H1 (cell line): ENCODE data around the gene EMD. TPM values are rescaled to one million over a fixed set of nuclear protein-coding genes. Genes with fewer than 3 reads are reported as not detected.
A peak's percentile ranks its signal among the peaks of the same experiment; 100 is the strongest.

Source experiments
- CTCF ChIA-PET: fragments of 300-600 bp; sonication (Branson Sonifier 250); formaldehyde crosslinking; loops from one replicate; lab custom pipeline; 2021; ENCODE audit not compliant: partially characterized antibody; lab: Charles Lee
- POLR2A ChIA-PET: fragments of 300-600 bp; sonication (Branson Sonifier 250); formaldehyde crosslinking; loops from one replicate; lab custom pipeline; 2021; ENCODE audit warnings: inconsistent platforms; ENCODE audit not compliant: partially characterized antibody; lab: Charles Lee
- DNase-seq, 2 experiments: peaks; one replicate each; pipeline versions ENCODE4 v3.0.0 to v3.0.0-alpha.2; 2010 to 2022; ENCODE audit warnings: low spot score in 2 of 2, low read depth in 1 of 2, mixed read lengths in 1 of 2
- FAIRE-seq: peaks from 2 replicates; lab custom pipeline; 2011; peaks lifted over from hg19 to GRCh38; lab: Jason Lieb, UNC
- H2AFZ ChIP-seq: 2 replicates; pipeline ENCODE4 v1.8.1; 2012; ENCODE audit warnings: low read length, inconsistent platforms
- H2AK5ac ChIP-seq: 2 replicates; pipeline ENCODE4 v1.6.1; 2013; ENCODE audit warnings: low read depth, low read length
- H2BK120ac ChIP-seq: replicated peaks from 2 replicates; pipeline ENCODE3; 2013; ENCODE audit warnings: low read depth, low read length, inconsistent platforms
- H2BK12ac ChIP-seq: 2 replicates; pipeline ENCODE4 v1.6.1; 2013; ENCODE audit warnings: low read depth, low read length
- H2BK15ac ChIP-seq: 2 replicates; pipeline ENCODE4 v1.6.1; 2013; ENCODE audit warnings: low read length
- H2BK20ac ChIP-seq: 2 replicates; pipeline ENCODE4 v1.6.1; 2013; ENCODE audit warnings: low read length
- H2BK5ac ChIP-seq: 2 replicates; pipeline ENCODE4 v1.6.1; 2013; ENCODE audit warnings: low read depth, low read length
- H3K14ac ChIP-seq: 2 replicates; pipeline ENCODE4 v1.6.1; 2013; ENCODE audit warnings: inconsistent platforms; ENCODE audit not compliant: insufficient read length
- H3K18ac ChIP-seq: 2 replicates; pipeline ENCODE4 v1.6.1; 2013; ENCODE audit warnings: low read length; ENCODE audit errors: extremely low read depth
- H3K23ac ChIP-seq: 2 replicates; pipeline ENCODE4 v1.6.1; 2013; ENCODE audit warnings: inconsistent platforms; ENCODE audit not compliant: insufficient read length
- H3K23me2 ChIP-seq: 2 replicates; pipeline ENCODE4 v1.6.1; 2013; ENCODE audit warnings: low read depth, low read length
- H3K27ac ChIP-seq: 2 replicates; pipeline ENCODE4 v1.6.1; 2011; ENCODE audit warnings: low read depth, low read length, inconsistent platforms
- H3K27me3 ChIP-seq, 4 experiments: replicated peaks in 1 of 4; 1 replicate in 1 of 4; 2 replicates in 3 of 4; pipeline versions ENCODE4 v1.6.1 to v1.8.1; 2011 to 2013; ENCODE audit warnings: low read length in 3 of 4, mild to moderate bottlenecking in 3 of 4, inconsistent platforms in 2 of 4, mixed read lengths in 2 of 4, moderate library complexity in 1 of 4; ENCODE audit not compliant: control insufficient read depth in 3 of 4, insufficient read depth in 3 of 4; ENCODE audit errors: extremely low read depth in 1 of 4
- H3K36me3 ChIP-seq, 4 experiments: 2 replicates each; pipeline versions ENCODE4 v1.6.1 to v1.8.1; 2011 to 2013; ENCODE audit warnings: mild to moderate bottlenecking in 4 of 4, low read length in 3 of 4, moderate library complexity in 2 of 4, control low read depth in 1 of 4, inconsistent platforms in 1 of 4; ENCODE audit not compliant: insufficient read depth in 4 of 4, control insufficient read depth in 2 of 4
- H3K4ac ChIP-seq: replicated peaks from 2 replicates; pipeline ENCODE3; 2013; ENCODE audit warnings: low read length, low read depth, mixed read lengths, inconsistent platforms; ENCODE audit not compliant: insufficient read length
- H3K4me1 ChIP-seq, 4 experiments: replicated peaks in 1 of 4; 1 replicate in 1 of 4; 2 replicates in 3 of 4; pipeline versions ENCODE4 v1.6.1 to v1.8.1; 2011 to 2013; ENCODE audit warnings: low read length in 3 of 4, inconsistent platforms in 2 of 4, mixed read lengths in 1 of 4; ENCODE audit not compliant: insufficient read depth in 4 of 4, control insufficient read depth in 3 of 4
- H3K4me2 ChIP-seq, 2 experiments: 2 replicates each; pipeline versions ENCODE4 v1.6.1 to v1.8.1; 2011 to 2013; ENCODE audit warnings: low read depth in 2 of 2, low read length in 2 of 2, control low read depth in 1 of 2, inconsistent platforms in 1 of 2, mild to moderate bottlenecking in 1 of 2; ENCODE audit not compliant: insufficient read depth in 1 of 2
- H3K4me3 ChIP-seq, 4 experiments: fragments of 200-600, 300-600 bp in 1 of 4; sonication (generic), shearing (Covaris generic), sonication (Bioruptor Twin) in 1 of 4; 2 replicates each; pipeline versions ENCODE4 v1.5.1 to v1.8.1; 2011 to 2016; ENCODE audit warnings: low read length in 4 of 4, low read depth in 3 of 4, control low read depth in 2 of 4, inconsistent platforms in 2 of 4, mild to moderate bottlenecking in 2 of 4, mixed read lengths in 1 of 4, moderate library complexity in 1 of 4; ENCODE audit not compliant: insufficient read depth in 2 of 4; ENCODE audit errors: extremely low read depth in 1 of 4
- H3K56ac ChIP-seq: replicated peaks from 2 replicates; pipeline ENCODE3; 2013; ENCODE audit warnings: low read depth, mild to moderate bottlenecking, mixed read lengths, low read length, inconsistent platforms; ENCODE audit not compliant: insufficient read length
- H3K79me1 ChIP-seq: 2 replicates; pipeline ENCODE4 v1.6.1; 2013; ENCODE audit warnings: low read depth, low read length, control low read depth
- H3K79me2 ChIP-seq, 2 experiments: 2 replicates each; pipeline versions ENCODE4 v1.6.1 to v1.8.1; 2012 to 2013; ENCODE audit warnings: low read length in 2 of 2, mild to moderate bottlenecking in 2 of 2, inconsistent platforms in 1 of 2; ENCODE audit not compliant: insufficient read depth in 2 of 2, control insufficient read depth in 1 of 2
- H3K9ac ChIP-seq, 4 experiments: replicated peaks in 1 of 4; 1 replicate in 1 of 4; 2 replicates in 3 of 4; pipeline versions ENCODE4 v1.6.1 to v1.8.1; 2011 to 2013; ENCODE audit warnings: low read depth in 3 of 4, low read length in 3 of 4, control low read depth in 2 of 4, mild to moderate bottlenecking in 2 of 4, moderate library complexity in 2 of 4, inconsistent platforms in 1 of 4; ENCODE audit errors: extremely low read depth in 1 of 4
- H3K9me3 ChIP-seq, 2 experiments: 2 replicates each; pipeline versions ENCODE4 v1.6.1 to v1.8.1; 2012 to 2013; ENCODE audit warnings: mild to moderate bottlenecking in 2 of 2, moderate library complexity in 2 of 2, control low read depth in 1 of 2, inconsistent platforms in 1 of 2, low read depth in 1 of 2, low read length in 1 of 2, mixed read lengths in 1 of 2; ENCODE audit not compliant: insufficient read depth in 2 of 2
- H4K20me1 ChIP-seq, 2 experiments: replicated peaks in 1 of 2; 2 replicates each; pipeline versions ENCODE3 to v1.8.1; 2011 to 2013; ENCODE audit warnings: inconsistent platforms in 2 of 2, low read length in 2 of 2, mild to moderate bottlenecking in 1 of 2; ENCODE audit not compliant: insufficient read depth in 2 of 2, control insufficient read depth in 1 of 2
- H4K5ac ChIP-seq: 2 replicates; pipeline ENCODE4 v1.6.1; 2013; ENCODE audit warnings: low read length, low read depth, mixed read lengths, inconsistent platforms; ENCODE audit not compliant: insufficient read length
- H4K8ac ChIP-seq: 2 replicates; pipeline ENCODE4 v1.8.0; 2013; ENCODE audit warnings: mild to moderate bottlenecking, moderate library complexity, low read length, inconsistent platforms; ENCODE audit not compliant: insufficient read depth; ENCODE audit errors: extremely low read depth
- H4K91ac ChIP-seq: replicated peaks from 2 replicates; pipeline ENCODE3; 2013; ENCODE audit warnings: low read length, mixed read lengths, inconsistent platforms; ENCODE audit not compliant: insufficient read length
- CHD2 ChIP-seq: IDR thresholded peaks from 2 replicates; pipeline ENCODE4 v1.6.1; 2012; ENCODE audit warnings: low read length, improper control_type of control experiment
- CTBP2 ChIP-seq: IDR thresholded peaks from 2 replicates; pipeline ENCODE4 v1.7.0; 2011; ENCODE audit warnings: borderline replicate concordance, mild to moderate bottlenecking, moderate library complexity, mixed read lengths, low read length; ENCODE audit not compliant: insufficient read depth, insufficient read length
- JUND ChIP-seq: IDR thresholded peaks from 2 replicates; pipeline ENCODE4 v1.6.1; 2011; ENCODE audit warnings: mild to moderate bottlenecking, improper control_type of control experiment, low read length
- KDM4A ChIP-seq: IDR thresholded peaks from one replicate; pipeline ENCODE4 v1.7.1; 2012; ENCODE audit warnings: low read depth, mild to moderate bottlenecking, moderate library complexity, low read length, inconsistent platforms; ENCODE audit not compliant: severe bottlenecking
- POLR2A ChIP-seq, 2 experiments: IDR thresholded peaks; 1 replicate in 1 of 2; 2 replicates in 1 of 2; pipeline ENCODE4 v1.6.1; 2011; ENCODE audit warnings: low read depth in 2 of 2, low read length in 2 of 2, mild to moderate bottlenecking in 2 of 2; ENCODE audit errors: control extremely low read depth in 1 of 2
- POLR2AphosphoS5 ChIP-seq: IDR thresholded peaks from 2 replicates; pipeline ENCODE4 v1.6.1; 2011; ENCODE audit warnings: low read depth, low read length
- SUZ12 ChIP-seq: fragments of 200-600 bp; sonication (generic); IDR thresholded peaks from 2 replicates; pipeline ENCODE4 v1.6.1; 2012; ENCODE audit warnings: mild to moderate bottlenecking, inconsistent platforms, low read length, moderate library complexity, mixed read lengths
- TAF1 ChIP-seq: IDR thresholded peaks from 2 replicates; pipeline ENCODE4 v1.6.1; 2011; ENCODE audit warnings: mild to moderate bottlenecking, low read depth, low read length
- TAF7 ChIP-seq: optimal IDR thresholded peaks from 2 replicates; pipeline ENCODE3; 2011; ENCODE audit warnings: low read depth, mild to moderate bottlenecking, inconsistent platforms, low read length, moderate library complexity, borderline replicate concordance
- WGBS, 2 experiments: shearing (Covaris generic) in 1 of 2; methylation state at CpG; one replicate each; pipeline versions ENCODE4 v1.1.6 to v1.1.7; 2013 to 2015; ENCODE audit warnings: low lambda C conversion rate in 2 of 2, mixed read lengths in 2 of 2, inconsistent platforms in 1 of 2, low coverage in 1 of 2, missing lambda C conversion rate in 1 of 2; ENCODE audit not compliant: insufficient replicate concordance in 2 of 2, insufficient coverage in 1 of 2, insufficient read length in 1 of 2; ENCODE audit errors: extremely low coverage in 1 of 2, missing lambda C conversion rate in 1 of 2; 5-methylcytosine and 5-hydroxymethylcytosine counted together
- polyA plus RNA-seq, 7 experiments: library from polyadenylated mRNA; depleted of rRNA in 3 of 7; stranded (reverse) in 5 of 7; unstranded in 2 of 7; fragments of >200 nt in 5 of 7; fragments of 200-250 nt in 2 of 7; gene quantifications; 1 replicate in 5 of 7; 2 replicates in 1 of 7; 4 replicates in 1 of 7; pipeline versions ENCODE4 v1.2.1 to v1.2.3, GENCODE V29; 2011 to 2013; ENCODE audit warnings: missing spikeins in 2 of 7, mixed read lengths in 2 of 7
- total RNA-seq: library from RNA; stranded (reverse); fragmentation: NEBNext Ultra II Directional; extraction: Animal tissue kit (Norgen Biotek cat#: 25700); gene quantifications from 2 replicates; pipeline ENCODE4 v1.2.1, GENCODE V29; 2021

EMD gene
- total and polyA plus RNA-seq, 2 of the 8 experiments (the other 6 are each of a cell fraction or from before 2014, with no cell fraction given) = 45.5 to 109 TPM

GRCh38 chrX:154368630-154369448 is 10.3 kb upstream of the EMD start:
- FAIRE-seq (no peak), DNase-seq (no peak)
- Histone ChIP-seq H3K4me3 (peak overlapping the region; percentile 43 to 96 (median 69)), H3K36me3 (peaks cover 21 to 53% (median 38%) of the 10 kb centered on the region in 4 experiments), H2BK20ac (no peak overlapping the region), H2BK5ac (peak overlapping the region; percentile 81; the same call in 1 of the 2 replicates), H4K8ac (peak overlapping the region; percentile 68), H4K5ac (peak overlapping the region; percentile 33), H4K91ac (peak overlapping the region; percentile 40), H3K4me1 (peaks cover 0 to 12% (median 8%) of the 10 kb centered on the region in 4 experiments; a peak in 6 of 7 replicates), H3K56ac (no peak overlapping the region), H3K79me2 (peaks cover 8 to 51% of the 10 kb centered on the region in 2 experiments; a peak in 3 of 4 replicates), H3K9me3 (no peaks in the 10 kb centered on the region), H2AK5ac (no peak overlapping the region), H3K18ac (no peak overlapping the region; the same call in 1 of the 2 replicates), H2BK120ac (no peak overlapping the region), H3K4me2 (peak overlapping the region; percentile 82 to 83), H2AFZ (no peak overlapping the region), H3K14ac (no peak overlapping the region), H3K27me3 (no peaks in the 10 kb centered on the region; a peak in 2 of 7 replicates), H3K27ac (peak overlapping the region; percentile 95), H3K23ac (no peak overlapping the region), H2BK12ac (no peak overlapping the region), H3K23me2 (peaks cover 5% of the 10 kb centered on the region; the same call in 1 of the 2 replicates), H3K4ac (peak overlapping the region; percentile 69), H4K20me1 (peaks cover 18 to 26% of the 10 kb centered on the region in 2 experiments), H3K79me1 (peaks cover 3% of the 10 kb centered on the region; the same call in 1 of the 2 replicates), H2BK15ac (no peak overlapping the region), H3K9ac (peak overlapping the region; percentile 50 to 82 (median 64))
- 40% methylated on average over 1 of the region's 16 CpGs; no CpG with 5 or more reads in 1 of the 2 experiments for WGBS, 2 experiments
- TF ChIP-seq POLR2A (IDR thresholded peaks at IDR 0.05; ENCODE audit: control extremely low read depth in 1 of 2, low read depth in 2 of 2, low read length in 2 of 2) (peak in 1 of 2 experiments; percentile 84; a peak in 2 of 3 replicates), JUND (peak; percentile 54), CHD2 (no peak), POLR2AphosphoS5 (peak; percentile 54), KDM4A (no peak), CTBP2 (no peak), TAF1 (peak; percentile 38; the same call in 1 of the 2 replicates), SUZ12 (no peak), TAF7 (peak; percentile 64)
- CTCF ChIA-PET = interaction anchor here (1.3 kb wide), 1 partner anchor 11 kb away, joined by 5 read pairs; the partner anchor contains the start of gene EMD
- POLR2A ChIA-PET = interaction anchor here (0.9 to 11.8 kb wide), 8 partner anchors 9 to 421 kb away, joined by 3 to 348 read pairs (median 4); partner anchors contain the start of genes EMD, RPL10 and SLC10A3
